Measurements from ENCODE around the gene APOL3.
"Not testable (repeated sequence)": the region's sequence is repeated elsewhere in the genome, so short reads cannot be mapped to it uniquely, and the experiment has no call there.

The APOL3 gene

GRCh38 chr22:36100134-36100824 lies 60.3 kb downstream of the APOL3 start:
- H3K79me2 ChIP-seq = no peaks in the 10 kb centered on the region
- no peak overlapping the region for H3K4me3 ChIP-seq (ENCODE audit: low read depth, low read length)
- no peak overlapping the region for H2AFZ ChIP-seq
- no peaks in the 10 kb centered on the region for H3K4me1 ChIP-seq
- H3K9me3 ChIP-seq (ENCODE audit: control insufficient read depth, low read length) = no peaks in the 10 kb centered on the region
- no peaks in the 10 kb centered on the region for H3K27me3 ChIP-seq (ENCODE audit: control insufficient read depth, insufficient read depth, low read length)
- no peak overlapping the region for H3K27ac ChIP-seq
- no peak overlapping the region for H3K9ac ChIP-seq
- no peaks in the 10 kb centered on the region for H3K36me3 ChIP-seq (ENCODE audit: control insufficient read depth, insufficient read depth, low read length)
- H3K4me2 ChIP-seq (ENCODE audit: low read length) = no peak overlapping the region
- TF ChIP-seq CTCF (IDR thresholded peaks at IDR 0.05) = no peak

GRCh38 chr22:36099561-36099960 lies 61.0 kb downstream of the APOL3 start:
- H2AFZ ChIP-seq; H3K9ac ChIP-seq; H3K79me2 ChIP-seq; H3K4me2 ChIP-seq (ENCODE audit: low read length); H3K4me1 ChIP-seq; H3K4me3 ChIP-seq (ENCODE audit: low read depth, low read length); H3K36me3 ChIP-seq (ENCODE audit: control insufficient read depth, insufficient read depth, low read length); H3K27me3 ChIP-seq (ENCODE audit: control insufficient read depth, insufficient read depth, low read length); H3K9me3 ChIP-seq (ENCODE audit: control insufficient read depth, low read length); H3K27ac ChIP-seq: not testable (repeated sequence)

GRCh38 chr22:36097880-36098279 lies 62.7 kb downstream of the APOL3 start:
- no peaks in the 10 kb centered on the region for H3K79me2 ChIP-seq
- no peaks in the 10 kb centered on the region for H3K36me3 ChIP-seq (ENCODE audit: control insufficient read depth, insufficient read depth, low read length)
- no peaks in the 10 kb centered on the region for H3K4me1 ChIP-seq
- H3K4me2 ChIP-seq (ENCODE audit: low read length) = no peak overlapping the region
- H3K4me3 ChIP-seq (ENCODE audit: low read depth, low read length) = no peak overlapping the region
- H3K9ac ChIP-seq = no peak overlapping the region
- no peaks in the 10 kb centered on the region for H3K9me3 ChIP-seq (ENCODE audit: control insufficient read depth, low read length)
- no peak overlapping the region for H3K27ac ChIP-seq
- TF ChIP-seq CTCF (IDR thresholded peaks at IDR 0.05) = no peak
- no peak overlapping the region for H2AFZ ChIP-seq
- H3K27me3 ChIP-seq (ENCODE audit: control insufficient read depth, insufficient read depth, low read length) = no peaks in the 10 kb centered on the region

GRCh38 chr22:36090772-36091171 lies 69.8 kb downstream of the APOL3 start:
- H3K36me3 ChIP-seq (ENCODE audit: control insufficient read depth, insufficient read depth, low read length); H3K27ac ChIP-seq; H3K4me3 ChIP-seq (ENCODE audit: low read depth, low read length); H3K9ac ChIP-seq; H3K9me3 ChIP-seq (ENCODE audit: control insufficient read depth, low read length); H2AFZ ChIP-seq; H3K27me3 ChIP-seq (ENCODE audit: control insufficient read depth, insufficient read depth, low read length); H3K4me1 ChIP-seq; H3K4me2 ChIP-seq (ENCODE audit: low read length); H3K79me2 ChIP-seq: not testable (repeated sequence)
